ENCODE results near the gene EPHX1.

Gene EPHX1

GRCh38 chr1:225866061-225866837 is 56.3 kb downstream of the EPHX1 start:
- DNase-seq = peak; percentile 68

DNA sequence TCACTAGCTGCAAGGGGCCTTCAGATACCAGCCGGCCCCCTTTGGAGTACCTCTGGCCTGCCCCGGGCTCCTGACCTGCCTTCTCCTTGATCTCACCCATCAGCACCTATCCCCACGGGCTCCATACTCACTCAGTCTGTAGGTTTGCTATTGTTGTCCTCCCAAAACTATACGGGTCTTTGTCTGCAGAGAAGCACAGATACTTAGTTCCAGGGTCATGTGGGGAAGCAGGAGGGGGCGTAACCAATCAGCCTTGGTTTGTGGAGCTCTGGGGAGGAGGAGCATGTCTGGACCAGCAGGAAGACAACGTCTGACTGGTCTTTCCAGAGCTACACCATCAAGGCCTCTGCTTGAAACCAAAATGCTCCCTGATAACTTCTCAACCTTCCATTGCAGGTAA is 57.1 kb downstream of the EPHX1 start:
- DNase-seq = no peak

GRCh38 chr1:225868631-225869330 is 58.9 kb downstream of the EPHX1 start:
- no peak for DNase-seq

DNA sequence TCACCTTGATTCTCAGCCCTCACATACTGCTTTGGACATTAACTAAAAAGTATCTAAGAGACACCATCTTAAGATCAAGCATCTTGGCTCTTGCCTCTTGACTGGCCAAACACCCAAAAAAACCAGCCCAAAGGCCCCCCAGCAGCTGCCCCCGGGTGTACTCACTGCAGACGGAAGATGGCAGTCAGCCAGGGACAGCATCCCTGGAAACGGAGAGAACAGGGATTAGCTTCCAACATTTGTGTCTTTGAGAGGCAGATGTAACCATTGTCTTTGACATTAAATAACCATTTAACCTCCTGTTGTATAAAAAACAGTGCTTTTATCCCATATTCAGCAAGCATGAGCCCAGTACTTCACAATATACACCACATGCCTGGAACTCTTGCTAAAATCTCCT is 61.0 kb downstream of the EPHX1 start:
- DNase-seq = no peak

GRCh38 chr1:225871359-225872074 is 61.6 kb downstream of the EPHX1 start:
- no peak for DNase-seq

DNA sequence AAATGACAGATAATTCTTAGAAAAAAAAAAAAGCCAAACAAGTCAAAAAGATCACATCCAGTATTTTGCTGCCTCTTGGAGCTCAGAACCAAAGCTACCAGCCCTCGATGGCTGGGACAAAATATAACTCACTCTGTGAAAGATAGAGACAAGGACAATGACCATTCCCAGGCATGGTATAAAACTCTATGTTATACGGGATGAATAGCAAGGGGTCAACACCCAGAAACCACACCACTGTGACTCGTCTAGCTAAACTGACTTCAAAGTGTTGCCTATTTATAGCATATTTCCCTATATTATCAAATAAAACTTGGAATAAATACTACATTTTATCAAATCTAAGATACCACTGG is 62.1 kb downstream of the EPHX1 start:
- DNase-seq = no peak

DNA sequence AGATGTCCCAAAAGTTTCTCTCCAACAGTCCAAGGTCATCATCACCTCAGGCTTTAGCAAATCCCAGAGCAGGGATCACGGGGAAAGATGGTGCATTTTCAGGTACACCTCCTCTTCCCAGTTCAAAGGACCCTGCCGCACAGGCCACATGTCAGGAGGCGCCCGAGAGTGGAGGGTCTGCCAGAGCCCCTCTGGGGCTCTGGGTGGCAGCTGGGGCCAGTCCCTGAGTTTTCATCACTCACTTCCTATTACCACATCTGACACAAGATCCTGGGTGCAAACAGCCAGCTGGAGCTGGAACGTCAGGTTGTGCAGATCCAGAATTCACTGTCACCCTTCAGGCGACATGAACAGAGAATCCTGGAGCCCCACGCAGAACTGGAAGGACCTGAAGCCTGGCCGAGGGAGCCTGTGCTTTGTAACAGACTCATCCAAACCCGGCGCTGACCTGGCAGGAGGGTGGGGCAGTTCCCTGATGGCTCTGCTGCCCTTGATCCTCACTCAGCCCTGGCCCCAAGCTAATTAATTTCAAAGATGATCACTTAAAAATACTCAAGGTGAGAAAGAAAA is 63.4 kb downstream of the EPHX1 start:
- DNase-seq = no peak

DNA sequence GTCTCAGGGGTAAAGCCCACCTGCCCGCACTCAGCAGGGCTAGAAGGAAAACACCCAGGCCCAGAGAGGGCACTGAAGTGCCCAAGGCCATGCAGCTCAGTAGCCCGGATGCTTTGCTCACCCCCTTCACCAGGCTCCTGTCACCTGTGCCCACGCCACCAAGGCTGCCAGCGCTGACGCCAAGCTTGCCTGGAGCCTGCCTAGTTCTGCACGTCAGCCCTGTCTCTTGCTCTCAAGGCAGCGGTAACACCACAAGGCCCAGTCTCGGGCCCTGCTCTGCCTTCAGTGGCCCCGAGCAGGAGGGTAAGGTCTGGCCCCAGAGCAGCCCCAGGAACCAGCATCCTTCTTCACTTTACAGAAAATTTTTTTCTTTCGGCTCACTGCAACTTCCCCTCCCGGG is 64.5 kb downstream of the EPHX1 start:
- DNase-seq = no peak

- no peak for DNase-seq
These were observed 65.3 kb downstream of the EPHX1 start for GRCh38 chr1:225875044-225875815.

DNA sequence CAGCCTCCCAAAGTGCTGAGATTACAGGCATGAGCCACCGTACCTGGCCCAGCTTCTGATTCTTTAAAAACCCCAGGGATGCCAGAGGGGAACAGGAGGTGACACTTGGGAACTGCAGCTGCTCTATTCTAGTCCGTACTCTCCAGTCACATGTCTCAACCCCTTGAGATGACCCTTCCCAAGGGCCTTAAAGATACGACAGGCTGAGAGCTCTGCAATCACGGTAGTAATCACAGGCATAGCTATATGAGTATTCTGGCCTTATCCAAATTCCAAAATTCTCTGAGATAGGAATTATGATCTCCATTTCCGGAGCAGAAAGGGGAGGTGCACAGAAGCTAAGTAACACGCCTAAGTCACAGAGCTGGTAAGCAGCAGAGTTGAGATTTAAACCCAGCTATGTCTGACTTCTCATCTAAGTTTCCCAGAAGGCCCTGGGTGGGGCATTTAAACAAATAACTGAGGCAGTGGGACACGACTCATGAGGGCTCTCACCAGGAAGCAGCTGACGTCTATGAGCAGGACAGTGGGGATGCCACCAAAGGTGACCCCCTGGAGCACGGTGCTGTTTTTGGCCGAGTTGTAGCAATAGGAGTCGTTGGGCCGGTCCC is 67.1 kb downstream of the EPHX1 start:
- DNase-seq = no peak

- DNase-seq = no peak
These were observed 67.7 kb downstream of the EPHX1 start for GRCh38 chr1:225877580-225877979.

- no peak for DNase-seq
These were observed 68.4 kb downstream of the EPHX1 start for GRCh38 chr1:225878282-225878681.

DNA sequence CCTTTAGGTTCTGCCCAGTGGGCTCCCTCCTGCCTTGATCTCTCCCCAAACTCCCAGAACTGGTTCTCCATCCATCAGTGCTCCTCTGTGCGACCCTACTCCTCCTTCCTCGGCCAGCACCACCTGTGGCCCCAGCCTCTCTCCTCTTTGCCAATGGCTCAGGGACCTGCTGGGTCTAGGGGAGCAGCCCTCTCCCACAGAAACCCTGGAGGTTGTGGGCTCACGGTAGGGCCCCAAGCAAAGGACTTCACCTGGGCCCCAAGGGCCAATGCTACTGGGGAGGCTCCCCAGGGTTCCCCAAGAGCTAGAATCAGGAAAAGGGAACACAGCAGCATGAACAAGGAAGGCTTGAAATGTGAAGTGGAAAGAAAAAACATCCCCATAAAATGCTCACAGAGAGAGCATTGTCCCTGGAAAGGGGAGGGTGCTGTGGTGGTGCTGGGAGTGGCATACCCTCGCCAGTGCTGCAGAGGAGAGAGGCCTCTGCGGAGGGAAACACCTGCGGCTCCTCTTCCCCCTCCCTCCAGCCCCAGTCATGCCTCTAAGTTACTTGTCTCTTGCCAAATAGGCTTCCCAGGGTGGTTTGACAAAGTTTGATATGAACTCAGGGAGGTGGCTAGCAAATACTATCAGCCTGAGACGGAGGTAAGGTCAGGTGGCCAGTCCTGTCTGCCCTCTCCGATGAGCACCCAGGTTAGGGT is 69.7 kb downstream of the EPHX1 start:
- no peak for DNase-seq

DNA sequence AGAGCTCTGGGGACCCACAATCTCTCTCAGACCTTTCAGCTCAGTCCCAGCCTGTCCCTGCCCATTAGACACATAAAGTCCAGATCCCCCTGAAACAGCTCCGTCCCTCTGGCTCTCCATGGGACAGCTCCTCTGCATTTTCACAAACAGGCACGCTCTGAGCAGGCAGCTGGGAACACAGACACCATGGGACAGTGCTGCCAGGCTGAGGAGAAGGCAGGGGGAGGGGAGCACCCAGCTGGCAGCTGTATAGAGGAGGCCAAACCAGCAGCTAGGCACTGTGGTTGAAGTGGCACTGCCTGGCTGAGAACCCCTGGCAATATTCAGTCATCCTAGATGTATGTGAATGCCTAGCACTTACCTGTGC is 70.3 kb downstream of the EPHX1 start:
- no peak for DNase-seq

DNA sequence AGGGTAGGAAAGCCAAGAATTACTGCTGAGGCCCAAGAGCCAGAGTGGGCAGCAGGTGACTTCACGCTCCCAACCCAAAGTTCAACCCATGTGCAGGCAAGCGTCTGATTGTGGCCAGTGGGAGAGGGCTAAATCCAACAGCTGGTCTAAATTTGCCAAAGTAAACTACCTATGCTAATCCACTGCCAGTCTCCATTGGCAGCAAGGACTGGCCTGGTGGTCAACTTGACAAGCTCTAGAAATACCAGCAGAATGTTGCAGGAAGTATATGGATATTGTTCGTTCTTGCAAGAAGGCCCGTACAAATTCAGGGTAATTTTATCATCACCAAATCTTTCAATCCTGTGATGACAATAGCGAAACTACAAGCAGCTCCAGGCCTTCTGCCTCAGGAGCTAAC is 70.7 kb downstream of the EPHX1 start:
- DNase-seq = no peak

DNA sequence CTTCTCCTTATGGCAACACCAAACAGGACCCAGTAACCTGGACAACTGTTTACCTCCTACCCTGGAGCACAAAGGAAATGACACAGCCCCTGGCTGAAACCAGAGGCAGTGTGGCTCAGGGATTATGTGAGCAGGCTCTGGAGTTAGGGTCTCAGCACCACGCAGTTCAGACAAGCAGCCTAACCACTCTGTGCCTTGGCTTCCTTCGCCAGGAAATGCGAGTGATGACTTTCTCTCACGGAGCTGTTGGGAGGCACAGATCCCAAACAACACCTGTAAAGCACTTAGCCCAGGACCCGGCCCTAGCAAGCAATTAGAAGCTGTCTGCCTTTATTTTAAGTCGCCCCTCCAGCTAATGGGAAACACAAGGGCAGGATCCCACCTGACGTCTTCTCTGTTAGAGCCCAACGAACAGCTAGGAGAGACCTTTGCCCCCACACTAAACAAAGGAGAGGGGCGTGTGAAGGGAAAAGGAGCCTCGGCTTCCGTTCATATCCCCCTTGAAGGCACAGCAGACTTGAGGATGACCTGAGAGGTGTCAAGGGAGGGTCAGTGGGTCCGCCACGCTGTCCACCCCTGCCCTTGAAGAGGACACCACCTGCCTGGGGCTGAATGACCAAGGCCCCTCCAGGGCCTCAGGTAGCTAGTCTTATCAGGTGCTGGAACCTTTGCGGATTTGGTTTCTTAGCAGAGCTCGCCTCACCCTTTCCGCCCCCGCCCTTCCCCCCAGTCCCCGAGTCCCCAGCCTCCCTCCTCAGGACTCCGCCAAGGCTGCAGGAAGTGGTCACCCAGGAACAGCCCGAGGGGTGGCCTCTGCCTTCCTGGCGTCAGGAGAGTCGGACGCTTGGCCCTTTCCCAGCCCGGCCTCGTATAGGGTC is 71.4 kb downstream of the EPHX1 start:
- DNase-seq = peak; percentile 42

DNA sequence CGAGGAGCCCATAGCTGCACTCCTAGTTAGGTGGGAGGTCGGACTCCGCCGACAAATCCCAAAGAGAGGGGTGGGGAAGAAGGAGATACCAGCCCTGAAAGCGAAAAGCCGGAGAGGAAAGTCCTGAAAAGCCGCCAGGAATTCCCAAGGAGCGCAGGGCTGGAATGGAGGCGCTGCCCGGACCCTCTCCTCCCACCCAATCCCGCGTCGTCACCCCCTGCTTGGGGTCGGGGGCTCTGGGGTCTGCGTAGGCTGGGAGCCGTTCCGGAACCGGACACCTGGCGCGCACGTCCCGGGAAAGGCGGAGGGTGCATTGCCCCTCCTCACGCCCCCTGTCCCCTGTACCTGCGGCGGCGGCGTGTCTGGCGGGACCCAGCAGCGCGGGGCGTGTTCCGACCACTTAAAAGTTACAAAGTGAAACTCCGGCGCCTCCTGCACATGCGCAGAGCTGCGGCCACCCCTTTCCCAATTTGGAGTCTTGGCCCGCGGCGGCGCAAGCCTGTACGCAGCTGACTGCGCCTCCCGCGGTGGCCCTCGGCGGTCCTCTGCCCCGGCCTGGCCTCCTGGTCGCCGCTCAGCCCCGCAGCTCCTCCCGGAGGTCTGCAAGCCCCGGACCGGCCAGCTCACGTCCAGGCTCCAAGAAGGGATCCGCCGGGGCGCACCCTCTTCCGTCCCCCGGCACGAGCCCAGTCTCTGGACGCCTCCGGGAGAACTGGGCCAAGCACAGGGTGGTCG is 72.2 kb downstream of the EPHX1 start, which contains the start of gene TMEM63A:
TSS of gene TMEM63A (minus strand) at position 422 of the 735 bp plus-strand sequence. CDS start 4,800 bp downstream, outside the sequence.
- DNase-seq = peak; percentile 90

DNA sequence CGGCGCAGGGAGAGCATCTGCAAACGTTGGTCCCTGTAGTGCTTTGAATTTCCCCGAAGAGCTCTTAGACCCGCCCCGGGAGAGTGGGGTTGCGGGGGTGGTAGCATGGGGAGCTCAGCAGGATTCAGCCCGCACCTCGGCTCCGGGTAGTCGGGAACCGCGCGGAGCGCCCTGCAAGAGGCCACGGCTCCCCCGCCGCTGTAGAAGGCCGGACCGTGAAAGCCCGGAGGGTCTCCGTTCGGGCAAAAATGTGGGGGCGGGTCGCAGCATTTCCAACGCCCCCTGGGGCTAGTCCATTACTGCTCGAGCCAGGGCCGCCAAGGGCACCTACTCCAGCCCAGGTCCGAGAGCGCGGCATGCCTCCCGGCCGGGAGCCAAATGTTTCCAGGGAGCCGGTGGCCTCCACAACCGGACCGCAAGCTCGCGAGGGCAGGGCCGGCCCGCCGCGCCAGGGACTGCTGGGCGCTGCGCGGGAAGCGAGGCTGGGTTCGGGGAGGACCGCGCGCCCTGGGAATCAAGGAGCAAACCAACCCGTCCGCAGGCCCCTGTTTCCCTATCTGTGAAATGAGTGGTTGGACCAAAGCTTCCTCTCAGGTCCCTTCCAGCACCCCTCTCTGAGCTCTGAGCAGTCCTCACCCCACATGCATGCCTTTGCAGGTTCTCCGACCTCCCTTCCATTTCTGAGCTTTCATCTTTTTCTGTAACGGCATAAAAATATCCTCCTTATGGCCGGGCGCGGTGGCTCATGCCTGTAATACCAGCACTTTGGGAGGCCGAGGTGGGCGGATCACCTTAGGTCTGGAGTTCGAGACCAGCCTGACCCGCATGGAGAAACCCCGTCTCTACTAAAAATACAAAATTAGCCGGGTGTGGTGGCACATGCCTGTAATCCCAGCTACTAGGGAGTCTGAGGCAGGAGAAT is 73.0 kb downstream of the EPHX1 start:
- DNase-seq = no peak

All from CD4-positive, alpha-beta T cell treated with Interleukin-15 for 1 hour (primary cell).